Activated T-helper 1 cell treated with Interleukin-2 at 50 U/mL for 16 hours (primary cell): ENCODE results near the gene FGF9.

Source experiments
- DNase-seq: peaks from one replicate; pipeline ENCODE4 v3.0.0-alpha.2; 2020; ENCODE audit warnings: low read depth

The FGF9 gene

GRCh38 chr13:21670883-21671619, at the start of gene FGF9:
FGF9 (plus strand) TSS chr13:21671073; CDS start chr13:21671913, 840 bp downstream.
- DNase-seq = peak; percentile 76

- DNase-seq = no peak
Measured at GRCh38 chr13:21625366-21625765, 45.5 kb upstream of the FGF9 start.

DNA sequence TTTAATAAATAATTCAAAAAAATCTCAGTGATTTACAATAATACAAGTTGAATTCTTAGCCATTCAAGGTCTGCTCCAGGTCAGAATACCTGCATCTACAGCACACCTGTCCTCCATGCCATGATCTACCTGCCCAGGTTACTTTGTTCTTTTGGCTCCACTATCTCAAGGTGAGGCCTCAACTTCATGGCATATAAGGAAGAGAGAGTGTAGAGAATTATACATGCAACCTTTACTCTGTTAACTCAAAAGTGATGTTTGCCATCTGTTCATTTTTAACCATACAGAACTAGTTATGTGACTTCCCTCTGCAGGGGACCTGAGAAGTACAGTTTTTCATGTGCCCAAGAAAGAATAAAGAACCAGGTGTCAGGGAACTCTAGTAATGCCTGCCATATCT, 38.7 kb upstream of the FGF9 start:
- DNase-seq = no peak

- no peak for DNase-seq
Measured at GRCh38 chr13:21636656-21637055, 34.2 kb upstream of the FGF9 start.

DNA sequence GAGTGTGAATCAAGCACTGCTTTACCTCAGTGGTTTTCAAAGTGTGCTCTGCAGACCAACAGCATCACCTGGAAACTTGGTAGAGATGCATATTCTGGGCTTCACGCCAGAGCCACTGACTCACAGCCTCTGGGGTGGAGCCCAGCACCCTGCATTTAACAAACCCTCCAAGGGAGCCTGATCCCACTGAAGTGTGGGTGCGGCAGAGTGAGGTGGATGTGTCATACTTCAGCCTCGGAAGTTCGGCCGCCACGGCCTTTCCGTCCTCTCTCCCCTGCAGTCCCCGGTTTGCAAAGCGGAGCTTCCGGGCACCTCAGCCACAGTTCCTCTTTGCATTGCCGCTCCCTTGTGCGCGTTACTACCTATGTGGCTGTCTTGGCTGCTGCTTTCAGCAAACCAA, 33.6 kb upstream of the FGF9 start:
- peak; percentile 10 for DNase-seq

- no peak for DNase-seq
Measured at GRCh38 chr13:21638319-21639282, 32.3 kb upstream of the FGF9 start.

DNA sequence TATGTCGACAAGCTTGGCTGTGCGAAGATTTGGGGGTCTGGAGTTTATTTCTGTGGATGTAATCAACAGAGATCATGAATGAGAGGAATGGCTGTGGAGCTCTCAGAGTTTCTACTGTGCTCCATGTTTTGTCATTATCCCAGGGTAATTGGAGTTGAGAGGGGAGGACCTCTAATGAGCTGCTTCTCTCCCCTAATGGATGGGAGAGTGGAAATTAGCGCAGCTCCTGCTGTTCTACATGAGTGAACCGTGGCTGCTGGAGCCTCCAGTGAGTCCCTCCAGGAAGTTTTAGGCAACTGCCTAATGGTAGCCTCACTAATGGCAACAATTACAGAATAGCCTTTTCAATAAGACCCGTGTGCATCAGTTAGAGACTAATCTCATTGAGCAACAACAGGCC, 31.3 kb upstream of the FGF9 start:
- DNase-seq = no peak

- DNase-seq = no peak
Measured at GRCh38 chr13:21641629-21642028, 29.2 kb upstream of the FGF9 start.

- no peak for DNase-seq
Measured at GRCh38 chr13:21657538-21657937, 13.3 kb upstream of the FGF9 start.

DNA sequence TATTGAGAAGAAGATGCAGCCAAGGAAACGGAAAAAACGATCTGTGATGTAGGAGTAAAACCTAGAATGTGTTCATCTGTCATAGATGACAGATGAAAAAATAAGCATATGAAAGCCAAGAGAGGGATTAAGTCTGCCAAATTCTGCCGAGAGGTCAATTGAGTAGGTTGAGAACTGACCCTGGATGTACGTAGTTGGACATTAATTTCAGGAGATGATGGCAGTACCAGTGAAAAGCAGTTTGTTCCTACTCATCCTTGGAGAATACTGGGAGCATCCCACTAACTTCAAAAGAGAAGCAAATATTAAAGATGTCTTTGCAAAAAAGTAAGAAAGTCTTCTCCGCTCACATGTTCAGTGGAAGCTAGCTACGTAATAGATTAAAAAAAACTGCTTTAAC, 11.8 kb upstream of the FGF9 start:
- DNase-seq = no peak

GRCh38 chr13:21661097-21661909, 9.6 kb upstream of the FGF9 start:
- DNase-seq = no peak

DNA sequence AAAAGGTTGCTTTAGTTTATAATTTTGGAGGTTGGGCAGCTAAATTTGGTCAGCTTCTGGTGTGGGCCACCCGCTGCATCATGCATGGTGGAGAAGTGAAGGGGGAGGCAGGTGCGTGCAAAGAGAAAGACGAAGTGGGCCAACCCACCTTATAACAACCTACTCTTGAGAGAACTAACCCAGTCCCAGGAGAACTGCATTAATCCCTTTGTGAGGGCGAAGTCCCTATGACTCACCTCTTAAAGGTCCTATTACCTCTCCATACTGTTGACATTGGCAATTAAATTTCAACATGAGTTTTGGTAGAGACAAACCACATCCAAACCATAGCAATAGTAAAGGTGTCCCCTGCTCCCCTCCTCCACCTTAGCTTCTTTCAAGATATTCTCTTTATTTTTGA, 7.7 kb upstream of the FGF9 start:
- DNase-seq = no peak

- no peak for DNase-seq
Measured at GRCh38 chr13:21668732-21669275, 2.1 kb upstream of the FGF9 start.

DNA sequence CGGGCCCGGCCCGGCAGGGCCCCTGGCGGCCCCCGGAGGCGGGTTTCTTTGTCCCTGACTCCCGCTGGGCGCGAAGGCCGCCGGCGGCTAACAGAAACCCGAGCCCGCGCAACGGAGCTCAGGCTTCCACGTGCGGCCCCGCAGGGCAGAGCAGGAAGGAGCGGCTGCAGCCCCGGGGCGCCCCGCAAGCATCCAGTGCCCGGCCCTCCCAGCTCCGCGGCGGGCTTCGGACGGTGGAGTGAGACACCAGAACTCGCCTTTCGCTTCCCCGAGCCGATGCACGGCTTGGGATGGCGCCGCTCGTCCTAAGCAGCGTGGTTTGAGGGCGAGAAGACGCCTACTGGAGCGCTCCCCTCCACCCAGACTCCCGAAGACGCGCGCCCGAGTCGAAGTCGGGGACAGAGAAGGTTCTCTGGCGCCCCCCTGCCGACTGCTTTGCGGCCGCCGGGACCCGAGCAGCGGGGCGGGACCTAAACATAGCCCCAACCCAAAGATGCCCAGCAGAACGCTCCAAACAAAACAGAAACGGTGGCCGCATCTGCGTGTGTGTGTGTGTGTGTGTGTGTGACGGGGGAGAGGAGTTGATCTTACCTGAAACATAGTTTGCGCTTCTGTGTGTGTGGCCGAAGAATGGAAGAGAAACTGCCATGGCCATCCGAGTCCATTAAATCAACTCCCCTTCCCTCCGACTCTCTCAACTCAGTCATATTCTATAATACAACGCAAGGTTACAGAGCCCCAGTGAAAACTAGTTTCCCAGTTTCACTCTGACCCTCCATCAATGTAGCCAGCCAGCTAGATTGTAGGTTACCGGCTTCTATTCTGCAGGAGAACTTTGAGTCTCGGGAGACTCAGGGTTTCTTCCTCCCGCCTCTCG, 629 bp upstream of the FGF9 start:
- DNase-seq = peak; percentile 48

GRCh38 chr13:21671620-21672286, 880 bp downstream of the FGF9 start:
- DNase-seq = no peak

DNA sequence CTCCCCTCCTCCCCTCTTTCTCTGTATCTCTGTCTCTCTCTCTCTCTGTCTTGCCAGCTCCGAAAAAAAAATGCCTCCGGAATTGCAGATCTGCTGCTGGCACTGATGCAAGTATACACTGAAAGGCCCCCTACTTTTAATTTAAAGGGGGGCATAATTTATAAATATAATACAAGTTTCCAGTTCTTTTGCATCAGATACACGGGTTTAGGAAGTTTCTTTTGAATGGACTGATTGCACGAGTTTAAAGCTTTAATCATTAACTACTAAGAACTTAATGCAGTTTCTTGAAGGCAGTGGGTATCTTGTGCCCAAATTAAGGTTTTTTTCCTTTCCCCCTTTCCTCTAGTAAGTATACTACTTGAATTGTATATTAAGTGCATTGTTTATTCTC, 1.4 kb downstream of the FGF9 start:
- no peak for DNase-seq

DNA sequence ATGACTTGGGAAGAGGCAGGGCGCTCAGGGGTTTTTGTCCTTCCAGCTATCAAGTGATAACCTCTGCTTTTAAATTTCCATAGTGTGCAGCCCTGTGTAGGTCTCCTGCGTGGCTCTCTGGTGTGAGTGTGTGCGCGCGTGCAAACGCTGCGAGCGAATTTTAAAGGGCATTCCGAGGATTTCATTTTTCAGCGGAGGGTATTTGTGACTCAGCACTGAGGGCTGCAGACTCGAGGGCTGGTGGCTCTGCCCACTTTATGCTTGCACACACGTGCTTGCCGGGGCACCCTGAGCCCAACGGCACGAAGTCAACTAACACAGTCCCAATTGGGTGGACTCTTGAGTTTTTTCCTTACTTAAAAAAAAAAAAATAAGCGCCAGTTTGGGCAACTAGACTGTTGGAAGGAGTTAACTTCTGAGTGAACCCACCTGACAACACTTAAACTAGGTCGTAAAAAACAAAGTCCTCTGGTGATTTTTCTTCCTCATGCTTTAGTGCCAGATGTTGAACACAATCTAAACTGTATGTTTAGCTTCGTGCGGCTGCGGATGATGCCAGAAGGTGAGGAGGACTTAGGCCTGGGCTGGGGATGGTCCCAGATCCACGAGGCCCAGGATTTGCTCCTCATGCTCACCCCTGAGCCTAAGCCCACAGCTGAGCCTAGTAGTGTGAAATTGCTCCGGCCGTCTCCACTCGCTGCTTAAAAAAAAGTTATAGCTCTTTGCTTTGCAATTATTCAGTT, 2.1 kb downstream of the FGF9 start:
- no peak for DNase-seq

- DNase-seq = no peak
Measured at GRCh38 chr13:21673539-21673788, 2.6 kb downstream of the FGF9 start.

DNA sequence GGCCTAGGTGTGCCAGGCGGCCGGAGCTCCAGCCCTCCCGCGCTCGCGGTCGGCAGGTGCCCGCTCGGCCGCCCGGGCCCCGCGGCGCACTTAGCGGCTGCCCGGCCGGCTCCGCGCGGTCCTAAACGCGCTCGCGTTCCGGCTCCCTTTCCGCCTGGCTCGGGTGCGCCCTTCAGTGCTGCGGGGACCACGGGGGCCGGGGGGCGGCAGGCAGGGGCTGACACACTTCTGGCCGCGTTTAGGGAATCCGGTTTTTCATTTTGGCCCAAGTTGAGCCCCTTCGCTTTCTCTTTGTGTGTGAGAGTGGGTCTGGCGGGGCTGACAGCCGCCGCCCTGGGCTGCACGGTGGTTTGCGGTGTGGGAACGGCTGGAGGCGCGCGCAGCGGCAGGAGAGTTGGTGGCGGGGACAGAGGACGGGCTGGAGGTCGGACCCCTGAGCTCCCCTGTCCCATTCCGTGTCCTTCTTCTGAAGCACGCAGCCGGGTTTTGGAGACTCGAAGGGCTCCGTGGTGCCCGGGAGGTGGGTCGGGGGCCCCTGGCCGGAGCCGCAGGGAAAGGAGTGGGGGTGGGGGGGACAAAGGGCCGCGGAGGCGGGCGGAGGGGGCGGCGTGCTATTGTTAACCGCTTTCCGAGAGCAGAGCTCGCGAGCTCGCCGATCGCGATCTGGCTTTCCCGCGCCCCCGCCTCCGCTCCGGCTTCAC, 3.1 kb downstream of the FGF9 start:
- no peak for DNase-seq
